Measurements from ENCODE around the gene PTTG1.

Gene PTTG1

GRCh38 chr5:160471761-160472160 is 50.1 kb downstream of the PTTG1 start:
- TF ChIP-seq CTCF (conservative IDR thresholded peaks at IDR 0.05; ENCODE audit: low read depth, low read length): no peak
- no peak overlapping the region for H3K4me3 ChIP-seq (ENCODE audit: low read depth, low read length)
- no peak for DNase-seq (ENCODE audit: low read depth)

- no peak for TF ChIP-seq CTCF (conservative IDR thresholded peaks at IDR 0.05; ENCODE audit: low read depth, low read length)
These were observed 50.8 kb downstream of the PTTG1 start for GRCh38 chr5:160472482-160472881.

GRCh38 chr5:160473681-160474080 is 52.0 kb downstream of the PTTG1 start:
- no peak for TF ChIP-seq CTCF (conservative IDR thresholded peaks at IDR 0.05; ENCODE audit: low read depth, low read length)
- DNase-seq (ENCODE audit: low read depth): no peak
- no peak overlapping the region for H3K4me3 ChIP-seq (ENCODE audit: low read depth, low read length)

More at GRCh38 chr5:160472482-160472881, 50.8 kb downstream of the PTTG1 start:
- no peak overlapping the region for H3K4me3 ChIP-seq (ENCODE audit: low read depth, low read length)
- DNase-seq (ENCODE audit: low read depth): no peak

- no peak for DNase-seq (ENCODE audit: low read depth)
- TF ChIP-seq CTCF (conservative IDR thresholded peaks at IDR 0.05; ENCODE audit: low read depth, low read length): no peak
- no peak overlapping the region for H3K4me3 ChIP-seq (ENCODE audit: low read depth, low read length)
These were observed 52.4 kb downstream of the PTTG1 start for GRCh38 chr5:160474084-160474483.

- no peak for DNase-seq (ENCODE audit: low read depth)
- H3K4me3 ChIP-seq (ENCODE audit: low read depth, low read length): no peak overlapping the region
- TF ChIP-seq CTCF (conservative IDR thresholded peaks at IDR 0.05; ENCODE audit: low read depth, low read length): no peak
These were observed 54.3 kb downstream of the PTTG1 start for GRCh38 chr5:160475864-160476438.

- no peak overlapping the region for H3K4me3 ChIP-seq (ENCODE audit: low read depth, low read length)
- no peak for TF ChIP-seq CTCF (conservative IDR thresholded peaks at IDR 0.05; ENCODE audit: low read depth, low read length)
- peak; percentile 78 for DNase-seq (ENCODE audit: low read depth)
These were observed 55.8 kb downstream of the PTTG1 start for GRCh38 chr5:160477266-160477970.

GRCh38 chr5:160478163-160478562 is 56.5 kb downstream of the PTTG1 start:
- TF ChIP-seq CTCF (conservative IDR thresholded peaks at IDR 0.05; ENCODE audit: low read depth, low read length): no peak
- no peak for DNase-seq (ENCODE audit: low read depth)
- H3K4me3 ChIP-seq (ENCODE audit: low read depth, low read length): no peak overlapping the region

All from choroid plexus epithelial cell (primary cell).